Left renal cortex interstitium (tissue), 4 donors: ENCODE measurements around the gene GLT1D1. TPM values are rescaled to one million over a fixed set of nuclear protein-coding genes. Genes with fewer than 3 reads are reported as not detected.

Experiments
- DNase-seq, 4 donors: peaks; one replicate each; pipeline ENCODE4 v3.0.0-alpha.2; 2013; ENCODE audit warnings: low read depth in 4 of 4, low spot score in 2 of 4, missing footprints in 1 of 4
- polyA plus RNA-seq, 4 donors: library from polyadenylated mRNA; unstranded; fragments of 120-200 nt; gene quantifications; one replicate each; pipeline ENCODE4 v1.2.1, GENCODE V29; 2013; ENCODE audit not compliant: insufficient read length in 4 of 4

The GLT1D1 gene
- polyA plus RNA-seq, 4 donors: 1.5 to 2.5 (median 2.4) TPM

- no peak for DNase-seq
Measured at GRCh38 chr12:128991716-128992115, 138.4 kb downstream of the GLT1D1 start.

DNA sequence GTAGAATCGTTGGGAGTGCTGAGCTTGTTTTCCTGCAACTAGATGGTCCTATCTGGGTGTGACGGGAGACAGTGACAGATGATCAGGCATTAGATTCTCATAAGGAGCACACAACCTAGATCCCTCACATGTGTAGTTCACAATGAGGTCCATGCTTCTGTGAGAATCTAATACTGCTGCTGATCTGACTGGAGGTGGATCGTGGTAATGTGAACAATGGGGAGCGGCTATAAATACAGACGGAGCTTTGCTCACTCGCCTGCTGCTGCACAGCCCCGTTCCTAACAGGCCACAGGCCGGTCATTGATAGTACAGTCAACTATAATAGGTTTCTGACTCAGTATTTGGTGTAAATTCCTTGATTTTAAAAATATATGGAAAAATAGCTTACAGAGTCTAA is 138.8 kb downstream of the GLT1D1 start:
- no peak for DNase-seq

GRCh38 chr12:128992550-128992949 is 139.3 kb downstream of the GLT1D1 start:
- DNase-seq: no peak

GRCh38 chr12:128994856-128995255 is 141.6 kb downstream of the GLT1D1 start:
- no peak for DNase-seq

DNA sequence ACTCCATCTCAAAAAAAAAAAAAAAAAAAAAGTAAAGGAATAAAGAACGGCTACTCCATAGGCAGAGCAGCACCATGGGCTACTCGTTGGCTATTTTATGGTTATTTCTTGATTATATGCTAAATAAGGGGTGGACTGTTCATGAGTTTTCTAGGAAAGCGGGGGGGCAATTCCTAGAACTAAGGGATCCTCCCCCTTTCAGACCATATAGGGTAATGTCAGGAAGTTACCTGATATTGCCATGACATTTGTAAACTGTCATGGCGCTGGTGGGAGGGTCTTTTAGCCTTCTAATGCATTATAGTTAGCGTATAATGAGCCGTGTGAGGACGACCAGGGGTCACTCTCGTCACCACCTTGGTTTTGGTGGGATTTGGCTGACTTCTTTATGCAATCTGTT is 142.3 kb downstream of the GLT1D1 start:
- no peak for DNase-seq

DNA sequence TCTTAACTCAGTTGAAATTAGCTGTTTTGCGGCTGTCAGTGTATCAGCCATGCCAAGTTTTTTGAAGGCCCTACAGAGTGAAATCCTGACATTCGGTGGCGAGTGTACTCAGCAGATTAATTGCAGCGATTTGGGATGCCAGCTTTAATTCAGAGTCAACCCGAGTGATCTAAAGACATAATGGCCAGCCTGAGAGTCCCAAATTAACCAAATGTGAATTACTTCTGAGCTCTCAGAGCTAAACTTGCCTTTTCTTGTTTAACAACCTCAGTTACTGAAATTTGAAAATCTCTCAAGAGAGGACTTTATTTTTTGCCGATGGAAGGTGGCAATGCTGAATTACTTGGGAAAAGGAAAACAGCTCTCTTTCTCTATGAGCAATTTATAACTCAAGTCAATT is 148.5 kb downstream of the GLT1D1 start:
- DNase-seq: no peak

DNA sequence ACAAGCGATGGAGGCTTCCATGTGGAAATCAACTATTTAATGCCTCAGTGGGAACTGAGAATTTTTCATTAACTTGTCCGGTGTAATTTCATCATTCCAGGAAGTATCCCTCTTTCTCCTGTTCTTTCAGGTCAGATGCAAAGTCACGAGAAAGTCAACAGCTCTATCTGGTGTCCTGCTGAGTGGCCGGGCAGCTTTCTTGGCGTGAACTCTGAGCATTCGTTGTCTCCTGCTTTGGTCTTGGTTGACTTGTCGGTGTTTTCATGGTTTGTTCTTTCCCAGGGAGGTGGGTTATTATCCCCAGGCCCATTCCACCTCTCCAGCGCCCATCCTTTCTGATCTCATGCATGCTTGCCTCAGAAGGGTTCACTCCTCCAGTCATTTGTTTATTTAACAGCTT is 149.1 kb downstream of the GLT1D1 start:
- peak in 2 of 4 donors; percentile 11 to 17 for DNase-seq

GRCh38 chr12:129005416-129005815 is 152.1 kb downstream of the GLT1D1 start:
- DNase-seq: no peak

- no peak for DNase-seq
Measured at GRCh38 chr12:129005829-129006228, 152.6 kb downstream of the GLT1D1 start.

DNA sequence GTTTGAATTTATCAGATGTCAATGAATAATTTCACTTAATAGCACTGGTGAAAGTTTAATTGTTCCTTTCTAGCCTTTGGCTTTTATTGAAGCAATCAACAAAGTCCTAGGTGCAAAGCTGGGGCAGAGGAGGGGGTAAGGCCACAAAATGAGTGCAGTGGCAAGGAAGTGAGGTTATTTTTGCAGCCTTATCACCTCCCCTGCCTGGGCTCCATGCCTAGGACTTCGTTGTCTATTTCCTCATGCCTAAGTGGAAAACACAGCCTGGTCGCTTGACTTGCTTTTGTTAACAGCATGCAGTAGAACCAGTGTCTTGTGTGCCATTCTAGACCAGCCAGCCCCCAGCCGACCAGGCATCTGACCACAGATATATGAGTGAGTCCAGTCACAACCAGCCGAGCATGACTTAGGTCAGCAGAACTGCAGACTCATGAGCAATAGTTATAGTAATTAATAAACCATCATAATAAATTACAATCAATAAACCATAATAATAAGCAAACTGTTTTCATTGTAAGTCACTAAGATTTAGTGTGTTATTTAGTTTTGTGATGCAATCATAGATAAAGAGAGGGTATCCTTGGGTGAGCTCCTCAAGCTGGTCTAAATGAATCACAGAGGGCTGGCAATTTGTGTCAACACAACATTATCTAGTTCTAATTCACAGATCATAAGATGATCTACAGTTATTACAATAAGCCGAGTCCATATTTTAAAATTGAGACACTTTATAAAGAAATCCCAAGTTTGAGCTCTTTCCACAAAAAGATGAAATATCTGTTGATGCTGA is 156.8 kb downstream of the GLT1D1 start:
- no peak for DNase-seq

DNA sequence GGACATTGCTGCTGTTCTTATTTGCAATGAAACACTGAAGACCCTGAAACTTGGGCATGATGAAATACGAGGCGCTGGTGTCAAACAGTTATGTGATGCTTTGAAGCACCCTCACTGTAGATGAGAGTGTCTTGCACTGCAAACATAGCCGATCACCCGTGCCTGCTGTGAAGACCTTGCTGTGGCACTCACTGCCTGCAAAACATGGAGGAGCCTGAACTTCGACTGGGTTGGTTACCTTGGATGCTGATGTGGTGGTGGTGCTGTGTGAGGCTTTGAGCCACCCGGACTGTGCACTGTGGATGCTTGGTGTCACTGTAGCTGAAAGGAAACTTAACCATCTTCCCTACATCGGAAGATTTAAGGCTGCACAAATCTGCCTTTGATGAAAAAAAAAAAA is 162.9 kb downstream of the GLT1D1 start:
- no peak for DNase-seq

GRCh38 chr12:129025055-129025454 is 171.8 kb downstream of the GLT1D1 start:
- DNase-seq: no peak

GRCh38 chr12:129028844-129029243 is 175.6 kb downstream of the GLT1D1 start:
- no peak for DNase-seq

Other genes with a start within 250 kb of the GLT1D1 start
- 10 to 100 TPM; 26.2 to 35.3 (median 30.6) TPM for gene SLC15A4, start 29.5 kb upstream of the GLT1D1 start, polyA plus RNA-seq